Measurements from ENCODE around the gene SMAD3. TPM values are rescaled to one million over a fixed set of nuclear protein-coding genes. Genes with fewer than 3 reads are reported as not detected.
"Not testable (repeated sequence)": the region's sequence is repeated elsewhere in the genome, so short reads cannot be mapped to it uniquely, and the experiment has no call there.

The SMAD3 gene
- total RNA-seq, 2 experiments from 2014 or later: 26.8 to 27.1 TPM

- Mint-ChIP-seq H3K4me3 (peak overlapping the region; percentile 58), H3K4me1 (ENCODE audit: low read depth) (peaks cover 88% of the 10 kb centered on the region), H3K27ac (peak overlapping the region; percentile 95), H3K9me3 (ENCODE audit: insufficient read depth) (no peaks in the 10 kb centered on the region), H3K27me3 (ENCODE audit: low read depth) (no peaks in the 10 kb centered on the region), H3K36me3 (ENCODE audit: low read depth) (peaks cover 28% of the 10 kb centered on the region)
- no peak for ATAC-seq
- ChIA-PET POLR2A (interaction anchor here (0.7 to 4.8 kb wide), 7 partner anchors 13 to 54 kb away, joined by 3 to 28 read pairs (median 7); partner anchors contain the start of gene SMAD3), CTCF (interaction anchor here (0.6 to 3.8 kb wide), 11 partner anchors 9 to 184 kb away, joined by 3 to 24 read pairs (median 4); no protein-coding TSS in a partner anchor)
- DNase-seq: no peak
Measured at GRCh38 chr15:67120009-67120838, 54.8 kb downstream of the SMAD3 start.

DNA sequence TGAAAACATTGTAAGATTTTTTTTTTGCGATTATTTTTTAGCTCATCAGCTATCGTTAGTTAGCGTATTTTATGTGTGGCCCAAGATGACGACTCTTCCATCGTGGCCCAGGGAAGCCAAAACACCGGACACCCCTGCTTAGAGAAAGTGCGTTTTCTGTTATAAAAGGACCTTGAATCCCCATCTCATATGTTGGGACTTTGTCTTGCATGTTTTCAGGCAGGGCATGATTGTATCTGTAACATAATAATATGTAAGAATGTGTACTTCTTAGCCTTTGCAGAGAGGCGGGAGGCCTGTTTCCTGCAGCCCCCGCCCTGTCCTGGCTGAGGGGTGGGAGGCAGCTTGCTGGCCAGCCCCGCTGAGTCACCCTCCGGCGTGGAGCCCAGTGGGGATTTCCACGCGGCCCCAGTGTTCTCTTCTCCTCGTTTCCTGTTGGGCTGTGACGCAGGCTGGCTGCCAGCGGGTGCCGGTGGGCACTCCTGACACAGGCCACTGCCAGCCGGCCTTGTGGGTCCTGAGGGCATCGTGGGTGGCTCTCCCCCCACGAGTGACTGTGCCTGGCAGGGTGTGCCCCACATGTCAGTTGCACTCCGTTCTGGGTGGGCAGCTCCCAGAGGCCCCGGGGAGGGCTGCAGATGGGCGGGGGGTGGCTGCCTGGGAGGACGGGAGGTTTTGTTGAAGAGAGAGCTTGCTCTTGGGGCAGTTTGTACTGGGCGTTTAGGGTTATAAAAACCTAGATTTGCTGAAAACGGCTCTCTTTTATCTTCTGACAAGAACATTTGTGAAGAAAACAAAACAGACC is 55.6 kb downstream of the SMAD3 start:
- H3K36me3 Mint-ChIP-seq (ENCODE audit: low read depth): peaks cover 34% of the 10 kb centered on the region

GRCh38 chr15:67121644-67122605 is 56.5 kb downstream of the SMAD3 start:
- peak overlapping the region; percentile 95 for H3K27ac Mint-ChIP-seq
- ChIA-PET POLR2A (interaction anchor here (0.6 to 4.8 kb wide), 8 partner anchors 10 to 133 kb away, joined by 3 to 28 read pairs (median 7); partner anchors contain the start of genes AAGAB, IQCH and SMAD3), CTCF (interaction anchor here (0.9 to 3.8 kb wide), 8 partner anchors 9 to 182 kb away, joined by 3 to 24 read pairs (median 8); partner anchors contain the start of gene SMAD3)
- peaks cover 30% of the 10 kb centered on the region for H3K36me3 Mint-ChIP-seq (ENCODE audit: low read depth)
- no peak for DNase-seq
- H3K4me3 Mint-ChIP-seq: no peak overlapping the region
- no peaks in the 10 kb centered on the region for H3K9me3 Mint-ChIP-seq (ENCODE audit: insufficient read depth)
- H3K4me1 Mint-ChIP-seq (ENCODE audit: low read depth): peaks cover 81% of the 10 kb centered on the region
- ATAC-seq: peak; percentile 7
- no peaks in the 10 kb centered on the region for H3K27me3 Mint-ChIP-seq (ENCODE audit: low read depth)

More for the DNA sequence above, 55.6 kb downstream of the SMAD3 start:
- H3K9me3 Mint-ChIP-seq (ENCODE audit: insufficient read depth): no peaks in the 10 kb centered on the region
- POLR2A ChIA-PET: interaction anchor here (0.6 to 4.8 kb wide), 9 partner anchors 11 to 134 kb away, joined by 3 to 28 read pairs (median 7); partner anchors contain the start of genes AAGAB, IQCH and SMAD3
- peak; percentile 82 for DNase-seq
- peaks cover 85% of the 10 kb centered on the region for H3K4me1 Mint-ChIP-seq (ENCODE audit: low read depth)
- H3K27me3 Mint-ChIP-seq (ENCODE audit: low read depth): no peaks in the 10 kb centered on the region
- H3K4me3 Mint-ChIP-seq: peak overlapping the region; percentile 58
- ATAC-seq: peak; percentile 93
- CTCF ChIA-PET: interaction anchor here (0.9 to 3.8 kb wide), 9 partner anchors 10 to 183 kb away, joined by 3 to 24 read pairs (median 4); partner anchors contain the start of gene SMAD3
- H3K27ac Mint-ChIP-seq: peak overlapping the region; percentile 95

DNA sequence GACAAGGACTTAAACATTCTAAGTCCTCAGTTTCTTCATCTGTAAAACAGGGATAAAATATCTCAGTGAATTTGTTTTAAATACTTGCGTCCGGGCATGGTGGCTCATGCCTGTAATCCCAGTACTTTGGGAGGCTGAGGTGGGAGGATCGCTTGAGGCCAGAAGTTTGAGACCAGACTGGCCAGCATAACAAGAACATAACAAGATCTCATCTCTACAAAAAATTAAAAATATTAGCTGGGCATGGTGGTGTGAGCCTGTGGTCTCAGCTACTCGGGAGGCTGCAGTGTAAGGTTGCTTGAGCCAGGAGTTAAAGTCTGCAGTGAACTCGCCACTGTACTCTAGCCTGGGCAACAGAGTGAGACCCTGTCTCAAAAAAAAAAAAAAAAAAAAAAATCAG is 57.4 kb downstream of the SMAD3 start:
- DNase-seq; H3K27me3 Mint-ChIP-seq (ENCODE audit: low read depth); H3K4me3 Mint-ChIP-seq; H3K27ac Mint-ChIP-seq; ATAC-seq; H3K9me3 Mint-ChIP-seq (ENCODE audit: insufficient read depth): not testable (repeated sequence)
- CTCF ChIA-PET: interaction anchor here (0.7 to 2.2 kb wide), 6 partner anchors 8 to 176 kb away, joined by 3 to 8 read pairs (median 4); no protein-coding TSS in a partner anchor
- POLR2A ChIA-PET: interaction anchor here (0.6 to 4.8 kb wide), 4 partner anchors 12 to 54 kb away, joined by 3 to 28 read pairs (median 14); no protein-coding TSS in a partner anchor
- peaks cover 80% of the 10 kb centered on the region for H3K4me1 Mint-ChIP-seq (ENCODE audit: low read depth)
- peaks cover 31% of the 10 kb centered on the region for H3K36me3 Mint-ChIP-seq (ENCODE audit: low read depth)

- H3K9me3 Mint-ChIP-seq (ENCODE audit: insufficient read depth); H3K27ac Mint-ChIP-seq; H3K4me3 Mint-ChIP-seq; ATAC-seq; H3K27me3 Mint-ChIP-seq (ENCODE audit: low read depth); DNase-seq: not testable (repeated sequence)
- H3K36me3 Mint-ChIP-seq (ENCODE audit: low read depth): peaks cover 31% of the 10 kb centered on the region
- H3K4me1 Mint-ChIP-seq (ENCODE audit: low read depth): peaks cover 79% of the 10 kb centered on the region
- ChIA-PET POLR2A (interaction anchor here (0.6 to 4.8 kb wide), 5 partner anchors 9 to 54 kb away, joined by 3 to 28 read pairs (median 4); no protein-coding TSS in a partner anchor), CTCF (interaction anchor here (0.7 to 2.2 kb wide), 5 partner anchors 9 to 177 kb away, joined by 3 to 8 read pairs (median 5); no protein-coding TSS in a partner anchor)
Measured at GRCh38 chr15:67123291-67123690, 57.9 kb downstream of the SMAD3 start.

GRCh38 chr15:67124111-67124510 is 58.7 kb downstream of the SMAD3 start:
- POLR2A ChIA-PET: interaction anchor here (1.6 to 4.8 kb wide), 3 partner anchors 9 to 22 kb away, joined by 4 to 28 read pairs (median 26); no protein-coding TSS in a partner anchor
- no peaks in the 10 kb centered on the region for H3K9me3 Mint-ChIP-seq (ENCODE audit: insufficient read depth)
- H3K27ac Mint-ChIP-seq: peak overlapping the region; percentile 39
- H3K27me3 Mint-ChIP-seq (ENCODE audit: low read depth): no peaks in the 10 kb centered on the region
- peaks cover 71% of the 10 kb centered on the region for H3K4me1 Mint-ChIP-seq (ENCODE audit: low read depth)
- H3K36me3 Mint-ChIP-seq (ENCODE audit: low read depth): peaks cover 25% of the 10 kb centered on the region
- no peak for DNase-seq
- CTCF ChIA-PET: interaction anchor here (1.4 to 2.2 kb wide), 5 partner anchors 8 to 38 kb away, joined by 3 to 8 read pairs (median 5); no protein-coding TSS in a partner anchor
- no peak overlapping the region for H3K4me3 Mint-ChIP-seq
- no peak for ATAC-seq

DNA sequence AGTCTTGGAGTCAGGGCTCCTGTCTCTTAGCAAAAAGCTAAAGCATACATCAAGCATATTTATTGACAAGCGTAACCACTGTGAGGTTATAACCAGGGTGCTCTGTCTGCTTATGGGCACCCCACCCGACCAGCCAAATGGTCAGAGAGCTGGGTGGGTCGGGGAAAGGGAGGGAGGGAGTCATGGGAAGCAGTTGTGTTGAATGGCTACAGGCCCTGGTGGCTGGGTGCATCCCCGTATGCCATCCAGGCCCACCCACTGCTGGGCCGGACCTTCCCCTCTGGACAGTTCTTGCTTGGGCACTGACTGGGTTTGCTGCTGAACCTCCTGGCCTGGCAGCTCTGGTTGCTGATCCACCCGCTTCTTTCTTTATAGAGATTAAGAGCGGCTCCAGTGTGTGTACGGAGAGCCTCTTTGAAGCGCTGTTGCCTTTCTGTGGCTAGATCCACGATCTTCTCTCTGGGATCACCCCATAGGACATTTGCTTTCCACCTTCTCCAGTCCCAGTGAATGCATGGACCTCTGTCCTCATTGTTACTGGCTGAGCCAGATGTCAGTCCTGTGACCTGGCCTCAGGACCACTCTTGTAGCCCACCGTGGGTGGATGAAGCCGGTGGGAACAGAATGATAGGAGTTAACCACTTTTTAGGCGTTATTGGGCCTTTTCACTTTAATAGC is 59.6 kb downstream of the SMAD3 start:
- CTCF ChIA-PET: interaction anchor here (0.9 to 2.1 kb wide), 4 partner anchors 9 to 39 kb away, joined by 3 to 5 read pairs (median 4); no protein-coding TSS in a partner anchor
- POLR2A ChIA-PET: interaction anchor here (1.6 to 4.8 kb wide), 2 partner anchors 10 kb away, joined by 4 to 28 read pairs; no protein-coding TSS in a partner anchor
- H3K4me3 Mint-ChIP-seq: no peak overlapping the region
- H3K9me3 Mint-ChIP-seq (ENCODE audit: insufficient read depth): no peaks in the 10 kb centered on the region
- H3K27me3 Mint-ChIP-seq (ENCODE audit: low read depth): no peaks in the 10 kb centered on the region
- DNase-seq: no peak
- peaks cover 67% of the 10 kb centered on the region for H3K4me1 Mint-ChIP-seq (ENCODE audit: low read depth)
- H3K36me3 Mint-ChIP-seq (ENCODE audit: low read depth): peaks cover 21% of the 10 kb centered on the region
- ATAC-seq: no peak
- peak overlapping the region; percentile 25 for H3K27ac Mint-ChIP-seq

DNA sequence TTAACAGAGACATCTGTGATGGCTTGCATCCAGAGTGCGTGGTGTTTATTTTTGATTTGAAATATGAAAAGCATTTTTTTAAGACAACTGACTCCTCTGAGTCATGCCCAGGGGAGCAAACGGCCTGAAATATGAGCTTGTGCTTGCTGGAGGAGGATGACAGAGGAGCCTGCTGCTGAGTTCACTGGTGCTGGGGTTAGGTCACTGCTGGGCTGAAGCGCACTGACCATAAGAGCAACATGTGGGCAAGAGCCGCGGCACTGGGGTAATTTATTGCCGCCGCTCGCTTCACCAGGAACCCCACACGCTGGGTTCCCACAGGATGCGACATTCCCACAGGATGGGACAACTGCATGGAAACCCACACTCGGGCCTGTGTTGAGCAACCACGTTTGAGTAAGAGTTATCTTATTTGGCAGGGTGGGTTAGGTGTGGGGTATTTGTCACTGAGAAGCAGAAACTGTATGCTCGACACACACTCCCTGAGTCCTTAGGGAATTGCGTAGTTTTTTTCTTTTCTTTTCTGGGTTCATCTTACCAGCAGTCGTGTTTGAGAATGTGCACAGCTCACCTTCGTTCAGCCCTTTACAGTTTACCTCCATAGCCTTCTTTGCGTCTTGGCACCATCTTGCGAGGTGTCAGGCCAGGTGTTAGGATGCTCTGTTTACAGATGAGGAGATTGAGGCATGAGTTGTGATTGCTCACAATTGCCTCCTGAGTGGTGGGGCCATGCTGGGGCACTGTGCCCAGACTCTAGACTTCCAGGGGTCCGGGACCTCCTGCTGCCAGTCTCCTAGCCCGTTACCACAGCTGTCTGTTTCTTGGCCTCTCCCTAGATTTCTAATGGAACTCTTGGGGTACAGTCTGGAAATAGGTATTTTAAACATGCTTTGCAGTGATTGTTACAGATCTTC is 60.4 kb downstream of the SMAD3 start:
- H3K4me3 Mint-ChIP-seq: no peak overlapping the region

More for the DNA sequence above, 60.4 kb downstream of the SMAD3 start:
- ATAC-seq (no peak), DNase-seq (no peak)
- no peaks in the 10 kb centered on the region for H3K27me3 Mint-ChIP-seq (ENCODE audit: low read depth)
- H3K36me3 Mint-ChIP-seq (ENCODE audit: low read depth): peaks cover 21% of the 10 kb centered on the region
- H3K27ac Mint-ChIP-seq: no peak overlapping the region
- ChIA-PET CTCF (no interaction called here), POLR2A (interaction anchor here (0.6 to 1.5 kb wide), 2 partner anchors 9 to 133 kb away, joined by 3 to 4 read pairs; no protein-coding TSS in a partner anchor)
- no peaks in the 10 kb centered on the region for H3K9me3 Mint-ChIP-seq (ENCODE audit: insufficient read depth)
- H3K4me1 Mint-ChIP-seq (ENCODE audit: low read depth): peaks cover 67% of the 10 kb centered on the region

Measured in activated CD8-positive, alpha-beta T cell treated with anti-CD3 and anti-CD28 coated beads, Interleukin-2, amount 10 ng/mL, durations not matched to agents 7 days and 5 days (primary cell).